ENCODE measurements around the gene PDLIM5.

DNA sequence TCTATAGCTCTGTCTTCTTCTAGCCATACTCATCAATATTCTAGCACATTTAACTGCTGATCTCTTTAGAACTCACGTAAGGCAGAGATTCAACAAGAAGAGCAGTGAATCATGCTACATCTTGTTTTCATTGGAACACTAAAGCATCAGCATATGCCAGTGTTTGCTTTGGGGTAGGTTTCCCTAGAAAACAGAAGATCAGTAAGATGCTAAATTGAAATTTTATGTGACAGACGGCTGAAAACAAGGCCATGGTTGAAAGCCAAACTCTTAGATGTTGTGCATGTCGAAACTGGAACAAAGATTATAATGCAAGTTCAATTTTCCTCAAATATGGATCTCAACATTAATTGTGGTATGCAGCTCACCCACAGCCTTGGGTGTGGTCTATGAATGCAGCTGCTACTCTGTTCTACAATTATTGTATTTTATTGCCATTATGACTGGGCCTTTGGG, 107.6 kb downstream of the PDLIM5 start:
- TF ChIP-seq POLR2A (IDR thresholded peaks at IDR 0.05), result no peak
- TF ChIP-seq, protein P1, sequence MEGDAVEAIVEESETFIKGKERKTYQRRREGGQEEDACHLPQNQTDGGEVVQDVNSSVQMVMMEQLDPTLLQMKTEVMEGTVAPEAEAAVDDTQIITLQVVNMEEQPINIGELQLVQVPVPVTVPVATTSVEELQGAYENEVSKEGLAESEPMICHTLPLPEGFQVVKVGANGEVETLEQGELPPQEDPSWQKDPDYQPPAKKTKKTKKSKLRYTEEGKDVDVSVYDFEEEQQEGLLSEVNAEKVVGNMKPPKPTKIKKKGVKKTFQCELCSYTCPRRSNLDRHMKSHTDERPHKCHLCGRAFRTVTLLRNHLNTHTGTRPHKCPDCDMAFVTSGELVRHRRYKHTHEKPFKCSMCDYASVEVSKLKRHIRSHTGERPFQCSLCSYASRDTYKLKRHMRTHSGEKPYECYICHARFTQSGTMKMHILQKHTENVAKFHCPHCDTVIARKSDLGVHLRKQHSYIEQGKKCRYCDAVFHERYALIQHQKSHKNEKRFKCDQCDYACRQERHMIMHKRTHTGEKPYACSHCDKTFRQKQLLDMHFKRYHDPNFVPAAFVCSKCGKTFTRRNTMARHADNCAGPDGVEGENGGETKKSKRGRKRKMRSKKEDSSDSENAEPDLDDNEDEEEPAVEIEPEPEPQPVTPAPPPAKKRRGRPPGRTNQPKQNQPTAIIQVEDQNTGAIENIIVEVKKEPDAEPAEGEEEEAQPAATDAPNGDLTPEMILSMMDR (IDR thresholded peaks at IDR 0.05), result no peak

All from prostate gland (tissue), 2 donors.